H9 (cell line): ENCODE measurements around the gene ANKRD50. TPM values are rescaled to one million over a fixed set of nuclear protein-coding genes. Genes with fewer than 3 reads are reported as not detected.

Source experiments
- DNase-seq: peaks from one replicate; pipeline ENCODE4 v3.0.0-alpha.2; 2017
- H2AFZ ChIP-seq: one replicate; pipeline ENCODE4 v1.6.1; 2013; ENCODE audit warnings: mild to moderate bottlenecking, low read length, control low read depth, moderate library complexity
- H2AK5ac ChIP-seq: 2 replicates; pipeline ENCODE4 v1.6.1; 2013; ENCODE audit warnings: low read length, control low read depth, mixed read lengths; ENCODE audit not compliant: insufficient read length
- H2BK120ac ChIP-seq: one replicate; pipeline ENCODE4 v1.6.1; 2013; ENCODE audit warnings: low read depth, mild to moderate bottlenecking, low read length, control low read depth, inconsistent platforms; ENCODE audit not compliant: poor library complexity, severe bottlenecking
- H2BK12ac ChIP-seq: 2 replicates; pipeline ENCODE4 v1.6.1; 2013; ENCODE audit warnings: low read length, control low read depth, mixed read lengths, low read depth; ENCODE audit not compliant: insufficient read length
- H2BK15ac ChIP-seq: 2 replicates; pipeline ENCODE4 v1.6.1; 2013; ENCODE audit warnings: low read depth, low read length, control low read depth
- H2BK20ac ChIP-seq: one replicate; pipeline ENCODE4 v1.6.1; 2013; ENCODE audit warnings: low read depth, mild to moderate bottlenecking, low read length, control low read depth, inconsistent platforms; ENCODE audit not compliant: poor library complexity, severe bottlenecking
- H2BK5ac ChIP-seq: 2 replicates; pipeline ENCODE4 v1.6.1; 2013; ENCODE audit warnings: low read length, control low read depth, mixed read lengths; ENCODE audit not compliant: insufficient read length
- H3K14ac ChIP-seq: 2 replicates; pipeline ENCODE4 v1.6.1; 2013; ENCODE audit warnings: low read length, control low read depth; ENCODE audit not compliant: insufficient read depth
- H3K18ac ChIP-seq: 2 replicates; pipeline ENCODE4 v1.6.1; 2013; ENCODE audit warnings: low read depth, mild to moderate bottlenecking, mixed read lengths, low read length, control low read depth; ENCODE audit not compliant: insufficient read length
- H3K23ac ChIP-seq: 2 replicates; pipeline ENCODE4 v1.6.1; 2013; ENCODE audit warnings: low read length, control low read depth, mixed read lengths, low read depth; ENCODE audit not compliant: insufficient read length
- H3K23me2 ChIP-seq: 2 replicates; pipeline ENCODE4 v1.6.1; 2013; ENCODE audit warnings: low read depth, mild to moderate bottlenecking, mixed read lengths, low read length, control low read depth; ENCODE audit not compliant: insufficient read length, poor library complexity, severe bottlenecking
- H3K27ac ChIP-seq: 2 replicates; pipeline ENCODE4 v1.5.1; 2013; ENCODE audit warnings: low read length, control low read depth, mixed read lengths, low read depth; ENCODE audit not compliant: insufficient read length
- H3K27me3 ChIP-seq: 2 replicates; pipeline ENCODE4 v1.6.1; 2013; ENCODE audit warnings: low read length, control low read depth, inconsistent platforms; ENCODE audit not compliant: insufficient read depth
- H3K4ac ChIP-seq: 2 replicates; pipeline ENCODE4 v1.6.1; 2013; ENCODE audit warnings: low read depth, mild to moderate bottlenecking, control low read depth, inconsistent platforms, low read length, moderate library complexity
- H3K4me1 ChIP-seq: 2 replicates; pipeline ENCODE4 v1.6.1; 2013; ENCODE audit warnings: low read length, control low read depth, inconsistent platforms; ENCODE audit not compliant: insufficient read depth
- H3K4me2 ChIP-seq: 2 replicates; pipeline ENCODE4 v1.6.1; 2013; ENCODE audit warnings: low read length, control low read depth, mixed read lengths; ENCODE audit not compliant: insufficient read length, insufficient read depth
- H3K56ac ChIP-seq: 2 replicates; pipeline ENCODE4 v1.6.1; 2013; ENCODE audit warnings: low read depth, mild to moderate bottlenecking, mixed read lengths, low read length, control low read depth; ENCODE audit not compliant: insufficient read length
- H3K79me1 ChIP-seq: 2 replicates; pipeline ENCODE4 v1.6.1; 2013; ENCODE audit warnings: low read depth, mild to moderate bottlenecking, moderate library complexity, low read length, control low read depth, inconsistent platforms; ENCODE audit not compliant: insufficient read depth, poor library complexity, severe bottlenecking
- H3K79me2 ChIP-seq: 2 replicates; pipeline ENCODE4 v1.6.1; 2013; ENCODE audit warnings: low read length, control low read depth, inconsistent platforms; ENCODE audit not compliant: insufficient read depth
- H3K9ac ChIP-seq: 2 replicates; pipeline ENCODE4 v1.6.1; 2013; ENCODE audit warnings: low read length, control low read depth, mixed read lengths; ENCODE audit not compliant: insufficient read length; ENCODE audit errors: extremely low read depth
- H3K9me3 ChIP-seq: one replicate; pipeline ENCODE4 v1.6.1; 2013; ENCODE audit warnings: low read depth, low read length, inconsistent platforms; ENCODE audit not compliant: control insufficient read depth
- H3T11ph ChIP-seq: one replicate; pipeline ENCODE4 v1.6.1; 2013; ENCODE audit warnings: mild to moderate bottlenecking, low read length, control low read depth, inconsistent platforms
- H4K20me1 ChIP-seq: one replicate; pipeline ENCODE4 v1.6.1; 2013; ENCODE audit not compliant: control insufficient read depth, insufficient read length, insufficient read depth
- H4K5ac ChIP-seq: 2 replicates; pipeline ENCODE4 v1.6.1; 2013; ENCODE audit warnings: low read depth, mild to moderate bottlenecking, mixed read lengths, low read length, control low read depth; ENCODE audit not compliant: insufficient read length
- H4K8ac ChIP-seq: replicated peaks from 2 replicates; pipeline ENCODE4 v1.6.1; 2013; ENCODE audit warnings: low read length, control low read depth, mixed read lengths, low read depth; ENCODE audit not compliant: insufficient read length
- H4K91ac ChIP-seq: 2 replicates; pipeline ENCODE4 v1.6.1; 2013; ENCODE audit warnings: low read depth, mild to moderate bottlenecking, moderate library complexity, mixed read lengths, low read length, control low read depth; ENCODE audit not compliant: insufficient read length
- H3K27ac Mint-ChIP-seq, 3 experiments: 2 replicates in 2 of 3; 3 replicates in 1 of 3; pipeline ENCODE4 v1.8.0; 2020 to 2021; ENCODE audit warnings: mixed read lengths in 3 of 3, mild to moderate bottlenecking in 1 of 3, moderate library complexity in 1 of 3
- H3K27me3 Mint-ChIP-seq: 2 replicates; pipeline ENCODE4 v1.8.0; 2021; ENCODE audit warnings: low read depth, mild to moderate bottlenecking, moderate library complexity, mixed read lengths
- H3K36me3 Mint-ChIP-seq, 3 experiments: 2 replicates in 2 of 3; 3 replicates in 1 of 3; pipeline ENCODE4 v1.8.0; 2020 to 2021; ENCODE audit warnings: low read depth in 3 of 3, mixed read lengths in 3 of 3; ENCODE audit not compliant: insufficient read depth in 1 of 3
- H3K4me1 Mint-ChIP-seq, 2 experiments: 2 replicates each; pipeline ENCODE4 v1.8.0; 2020; ENCODE audit warnings: mixed read lengths in 2 of 2
- H3K4me3 Mint-ChIP-seq, 2 experiments: 2 replicates in 1 of 2; 3 replicates in 1 of 2; pipeline ENCODE4 v1.8.0; 2020 to 2021; ENCODE audit warnings: mild to moderate bottlenecking in 2 of 2, mixed read lengths in 2 of 2, moderate library complexity in 1 of 2
- H3K9me3 Mint-ChIP-seq, 2 experiments: 2 replicates in 1 of 2; 3 replicates in 1 of 2; pipeline ENCODE4 v1.8.0; 2020; ENCODE audit warnings: mild to moderate bottlenecking in 2 of 2, mixed read lengths in 2 of 2, moderate library complexity in 1 of 2
- CTCF ChIP-seq: fragments of 200-600 bp; sonication (generic); conservative IDR thresholded peaks from 3 replicates; pipeline ENCODE4 v1.8.0; 2021; ENCODE audit warnings: antibody characterized with exemption, mild to moderate bottlenecking
- WGBS: extraction: QIAGEN DNeasy Blood & Tissue Kit; methylation state at CpG from one replicate; pipeline ENCODE4 v1.1.7; 2013; ENCODE audit warnings: missing lambda C conversion rate, low lambda C conversion rate, mixed read lengths; ENCODE audit not compliant: insufficient read length; ENCODE audit errors: extremely low coverage; 5-methylcytosine and 5-hydroxymethylcytosine counted together
- total RNA-seq: library from RNA; stranded (reverse); gene quantifications from 2 replicates; pipeline ENCODE4 v1.2.1, GENCODE V29; 2021

Gene ANKRD50
- total RNA-seq, 1 experiment from 2014 or later, result 30.1 TPM

DNA sequence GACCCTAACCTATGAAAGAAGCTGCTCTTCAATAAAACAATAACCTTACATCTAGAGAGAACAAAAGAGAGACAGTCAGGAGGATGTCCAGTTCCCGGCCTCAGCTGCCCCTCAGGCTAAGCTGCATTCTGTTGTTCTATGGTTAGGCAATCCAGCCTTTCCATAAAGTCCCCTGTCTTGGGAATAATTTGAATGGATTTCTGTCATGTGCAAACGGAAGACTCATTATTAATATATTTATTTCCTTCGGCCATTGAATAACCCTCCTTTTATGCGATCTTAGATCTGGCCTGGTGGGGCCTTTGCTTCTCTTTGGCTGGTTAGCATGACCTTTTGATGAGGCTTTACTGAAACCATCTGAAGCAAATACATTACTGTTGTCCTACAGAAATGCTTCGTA is 80.1 kb downstream of the ANKRD50 start:
- Histone ChIP-seq H4K20me1 (no peaks in the 10 kb centered on the region), H2BK20ac (no peak overlapping the region), H3T11ph (no peak overlapping the region), H3K27ac (no peak overlapping the region), H3K4ac (no peak overlapping the region), H3K23ac (no peak overlapping the region), H3K9ac (no peak overlapping the region), H3K14ac (no peak overlapping the region), H2AK5ac (no peak overlapping the region), H3K27me3 (no peaks in the 10 kb centered on the region), H3K4me1 (no peaks in the 10 kb centered on the region), H3K79me1 (no peaks in the 10 kb centered on the region), H4K91ac (no peak overlapping the region), H2AFZ (no peak overlapping the region), H3K23me2 (no peaks in the 10 kb centered on the region), H4K8ac (no peak overlapping the region), H3K79me2 (no peaks in the 10 kb centered on the region), H2BK120ac (no peak overlapping the region), H3K9me3 (no peaks in the 10 kb centered on the region), H3K56ac (no peak overlapping the region), H3K18ac (no peak overlapping the region), H2BK5ac (no peak overlapping the region), H2BK12ac (no peak overlapping the region), H4K5ac (no peak overlapping the region), H3K4me2 (no peak overlapping the region), H2BK15ac (no peak overlapping the region)
- Mint-ChIP-seq H3K27me3 (no peaks in the 10 kb centered on the region; the same call in 1 of the 2 replicates), H3K36me3 (peaks cover 0 to 1% (median 0%) of the 10 kb centered on the region in 3 experiments; a peak in 4 of 7 replicates), H3K4me1 (peaks cover 29 to 47% of the 10 kb centered on the region in 2 experiments), H3K27ac (no peak overlapping the region), H3K4me3 (no peak overlapping the region), H3K9me3 (peaks cover 0 to under 1% of the 10 kb centered on the region in 2 experiments; a peak in 2 of 5 replicates)
- no peak for TF ChIP-seq CTCF
- WGBS, result no CpG with 5 or more reads among the region's 5 CpGs
- no peak for DNase-seq
